ENCODE data around the gene EXD1.

GRCh38 chr15:41169086-41169485 is 61.5 kb downstream of the EXD1 start:
- TF ChIP-seq POLR2AphosphoS5 (IDR thresholded peaks at IDR 0.05; ENCODE audit: low read depth, low read length) (no peak), POLR2A (IDR thresholded peaks at IDR 0.05; ENCODE audit: low read depth, low read length) (no peak), TAF1 (IDR thresholded peaks at IDR 0.05; ENCODE audit: low read depth, low read length) (no peak)
